ENCODE measurements around the gene APH1B.
"Not testable (repeated sequence)": the region's sequence is repeated elsewhere in the genome, so short reads cannot be mapped to it uniquely, and the experiment has no call there.

Gene APH1B

DNA sequence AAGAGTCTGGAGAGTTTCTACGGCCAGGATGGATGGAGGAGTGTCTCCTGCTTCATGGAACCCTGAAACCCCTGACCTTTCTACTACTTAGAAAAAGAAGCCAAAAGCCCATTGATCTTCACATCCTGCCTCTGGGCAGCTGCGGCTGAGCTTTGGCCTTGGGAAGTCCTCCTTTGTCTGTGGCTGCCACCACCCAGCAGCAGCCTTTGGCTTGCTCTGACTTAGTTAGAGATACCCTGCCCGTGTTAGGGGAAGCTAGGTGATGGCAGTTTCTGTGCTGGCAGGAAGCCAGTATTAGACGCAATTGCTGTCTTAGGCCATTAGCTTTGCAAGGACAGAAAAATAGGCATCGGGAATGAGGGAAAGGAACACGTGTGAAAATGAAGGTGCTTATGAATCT is 18.8 kb downstream of the APH1B start:
- DNase-seq (ENCODE audit: low read depth) = no peak

DNA sequence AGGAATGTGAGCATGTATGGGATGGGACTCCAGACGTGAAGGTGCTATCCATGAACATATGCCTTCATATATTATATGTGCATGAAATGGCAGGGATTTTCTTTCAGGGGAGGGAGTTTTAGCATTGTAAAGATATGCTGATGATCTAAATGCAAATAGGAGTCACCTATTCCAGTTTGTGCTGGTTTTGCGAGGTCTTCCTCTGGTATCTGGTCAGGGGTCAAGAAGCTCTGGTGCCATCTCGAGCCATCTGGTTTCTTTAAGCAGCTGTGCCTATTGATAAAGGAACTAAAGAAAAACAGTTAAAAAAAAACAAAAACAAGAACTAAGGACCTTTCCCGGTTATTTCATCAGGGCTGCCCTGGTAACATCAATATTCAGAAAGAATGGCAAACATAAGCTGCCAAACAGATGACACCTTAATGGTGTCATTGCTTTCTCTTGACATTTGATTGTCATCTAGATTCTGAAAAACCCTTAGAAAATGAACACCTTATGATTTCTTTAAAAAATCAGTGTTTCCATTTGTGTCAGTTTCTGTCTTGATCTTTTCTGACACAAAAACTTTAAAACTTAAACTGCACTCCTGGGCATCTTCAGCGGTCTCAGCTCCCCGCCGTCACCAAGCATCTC is 22.7 kb downstream of the APH1B start:
- no peak for DNase-seq (ENCODE audit: low read depth)

- no peak for DNase-seq (ENCODE audit: low read depth)
These were observed 23.7 kb downstream of the APH1B start for GRCh38 chr15:63301088-63301487.

DNA sequence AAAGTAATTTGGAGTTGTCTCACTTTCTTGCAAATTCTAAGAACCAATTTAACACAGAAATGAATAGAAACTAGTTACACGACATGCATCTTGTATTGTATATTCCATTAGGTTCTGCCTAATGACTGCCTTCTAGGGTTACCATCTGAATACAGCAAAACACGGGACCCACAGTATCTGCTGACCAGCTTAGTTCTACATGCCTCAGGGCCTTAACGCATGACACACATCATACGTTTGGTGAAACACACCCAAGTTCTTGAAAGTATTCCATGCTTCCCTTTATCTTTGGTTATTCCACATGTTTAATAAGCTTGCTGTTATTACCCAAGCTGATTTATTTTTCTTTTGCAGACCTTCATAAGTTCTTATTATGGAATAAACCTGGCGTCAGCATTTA is 27.9 kb downstream of the APH1B start:
- no peak for DNase-seq (ENCODE audit: low read depth)

GRCh38 chr15:63306492-63307073 is 29.2 kb downstream of the APH1B start:
- DNase-seq (ENCODE audit: low read depth) = no peak

DNA sequence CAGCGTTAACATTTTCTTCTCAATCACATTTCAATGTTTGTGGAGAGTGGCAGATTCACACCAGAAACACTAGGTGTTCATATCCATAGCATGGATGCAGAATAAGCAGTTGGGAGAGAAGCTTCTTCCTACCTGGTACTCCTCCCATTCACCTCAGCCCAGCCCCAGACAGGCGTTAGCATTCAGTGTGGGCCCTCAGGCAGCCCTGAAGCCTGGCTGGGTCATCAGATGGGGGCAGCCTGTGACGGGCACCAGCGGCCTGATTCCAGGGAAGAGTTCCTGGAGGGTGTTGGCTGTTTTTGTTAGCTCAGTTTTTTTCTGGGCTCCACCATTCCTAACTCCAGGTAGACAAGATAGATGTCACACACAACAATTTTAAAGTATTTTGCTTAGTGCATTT is 31.1 kb downstream of the APH1B start:
- DNase-seq (ENCODE audit: low read depth) = no peak

- DNase-seq (ENCODE audit: low read depth) = no peak
These were observed 31.5 kb downstream of the APH1B start for GRCh38 chr15:63308947-63309346.

- no peak for DNase-seq (ENCODE audit: low read depth)
These were observed 33.2 kb downstream of the APH1B start for GRCh38 chr15:63310646-63311045.

DNA sequence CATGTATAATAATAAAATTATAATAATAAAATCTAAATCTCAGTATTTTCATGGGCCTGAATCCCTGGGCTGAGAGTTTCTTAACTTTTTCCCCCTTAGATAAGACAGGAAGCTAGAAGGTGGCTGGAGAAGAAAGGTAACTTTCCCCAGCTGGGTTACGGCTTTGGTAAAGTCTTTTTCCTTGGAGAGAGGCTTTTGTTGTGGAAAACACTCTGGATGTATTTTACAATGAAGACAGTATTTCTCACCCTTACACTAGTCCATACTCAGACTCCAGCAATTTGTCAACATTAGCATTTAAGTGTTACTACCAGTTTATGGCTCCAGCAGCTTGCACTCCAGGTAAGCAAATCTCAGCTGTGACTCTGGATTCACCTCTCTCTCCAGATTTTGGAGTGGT is 34.9 kb downstream of the APH1B start:
- no peak for DNase-seq (ENCODE audit: low read depth)

GRCh38 chr15:63313825-63314224 is 36.4 kb downstream of the APH1B start:
- DNase-seq (ENCODE audit: low read depth) = no peak

DNA sequence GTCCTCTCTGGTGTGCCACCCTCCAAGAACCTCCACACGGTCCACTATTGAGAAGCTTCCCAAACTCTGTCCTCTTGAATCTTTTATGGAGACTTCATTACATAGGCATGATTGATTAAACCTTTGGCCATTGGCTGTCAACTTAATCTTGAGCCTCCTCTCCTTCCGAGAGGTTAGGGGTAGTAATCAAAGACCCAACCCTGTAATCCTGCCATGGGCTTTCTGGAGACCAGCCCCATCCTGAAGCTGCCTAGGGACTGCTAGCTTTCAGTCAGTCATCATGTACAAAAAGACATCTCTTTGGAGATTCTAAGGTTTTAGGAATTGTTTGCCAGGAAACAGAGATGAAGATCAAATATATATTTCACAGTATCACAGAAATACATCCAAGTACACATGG is 37.0 kb downstream of the APH1B start:
- DNase-seq (ENCODE audit: low read depth) = no peak

DNA sequence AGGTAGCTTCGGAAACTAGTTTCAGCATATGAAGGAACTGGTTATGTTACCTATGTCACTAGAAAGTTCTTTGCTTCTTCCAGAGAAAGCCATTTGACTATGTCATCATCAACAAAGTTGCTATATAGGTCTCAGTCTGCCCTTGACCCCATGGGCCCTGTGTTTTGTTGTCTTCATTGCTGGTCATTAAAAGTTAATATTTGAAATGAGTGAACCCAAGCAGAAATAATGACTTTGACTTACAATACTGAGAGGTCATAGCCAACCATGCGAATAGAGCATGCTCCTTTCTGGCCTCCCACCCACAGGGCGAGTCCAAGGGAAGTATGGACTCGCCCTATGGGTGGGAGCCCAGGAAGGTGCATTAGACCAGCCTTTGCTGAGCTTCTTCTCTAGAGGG is 40.9 kb downstream of the APH1B start:
- DNase-seq (ENCODE audit: low read depth) = no peak

DNA sequence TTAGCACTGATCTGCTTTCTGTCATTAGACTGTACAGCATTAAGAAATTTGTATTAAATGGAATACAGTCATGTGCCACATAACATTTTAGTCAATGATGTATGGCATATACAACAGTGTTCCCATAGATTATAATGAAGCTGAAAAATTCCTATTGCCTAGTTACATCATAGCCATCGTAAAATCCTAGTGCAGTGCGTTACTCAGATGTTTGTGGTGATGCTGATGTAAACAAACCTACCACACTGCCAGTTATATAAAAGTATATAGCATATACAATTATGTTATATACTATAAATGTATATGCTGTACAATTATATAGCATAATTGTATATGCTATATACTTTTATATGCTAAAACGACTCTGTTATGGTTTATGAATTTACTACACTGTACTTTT is 41.7 kb downstream of the APH1B start:
- DNase-seq (ENCODE audit: low read depth) = peak; percentile 63

DNA sequence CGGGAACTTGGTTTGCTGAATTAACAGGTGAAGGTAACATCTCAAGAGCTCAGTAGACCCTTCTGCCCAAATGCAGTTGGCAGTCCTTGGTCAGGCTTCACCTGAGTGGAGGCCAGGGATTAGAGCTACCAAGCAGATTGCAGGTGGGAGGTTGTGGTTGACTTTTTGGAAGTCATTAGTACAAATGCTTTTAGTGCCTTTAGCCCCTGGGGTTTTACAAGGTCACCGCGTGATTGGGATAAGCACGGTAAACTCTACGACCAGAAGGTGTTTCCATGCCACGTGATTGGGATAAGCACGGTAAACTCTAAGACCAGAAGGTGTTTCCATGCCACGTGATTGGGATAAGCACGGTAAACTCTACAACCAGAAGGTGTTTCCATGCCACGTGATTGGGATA is 43.0 kb downstream of the APH1B start:
- DNase-seq (ENCODE audit: low read depth) = not testable (repeated sequence)

GRCh38 chr15:63320981-63321380 is 43.6 kb downstream of the APH1B start:
- not testable (repeated sequence) for DNase-seq (ENCODE audit: low read depth)

GRCh38 chr15:63321462-63321861 is 44.1 kb downstream of the APH1B start:
- DNase-seq (ENCODE audit: low read depth) = no peak

DNA sequence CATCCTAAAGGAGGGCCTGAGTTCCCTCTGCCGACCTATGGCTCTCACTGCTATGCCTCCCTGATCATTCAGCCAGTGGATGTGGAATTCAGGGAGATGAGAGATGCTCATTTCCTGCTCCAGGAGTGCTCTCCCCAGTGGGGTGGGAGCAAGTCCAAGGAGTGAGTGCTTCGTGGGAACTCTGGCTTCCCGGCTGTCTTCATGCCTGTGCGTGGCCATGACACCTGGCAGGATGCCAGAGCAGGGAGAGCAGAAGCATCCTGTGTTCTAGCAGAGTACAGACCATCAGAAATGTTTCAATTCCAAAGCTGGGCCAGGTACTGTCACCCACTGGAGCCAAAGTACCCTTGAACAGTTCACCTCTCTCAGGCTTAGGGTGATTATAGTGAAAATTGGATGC is 45.1 kb downstream of the APH1B start:
- DNase-seq (ENCODE audit: low read depth) = peak; percentile 84

- DNase-seq (ENCODE audit: low read depth) = no peak
These were observed 46.6 kb downstream of the APH1B start for GRCh38 chr15:63323798-63324563.

DNA sequence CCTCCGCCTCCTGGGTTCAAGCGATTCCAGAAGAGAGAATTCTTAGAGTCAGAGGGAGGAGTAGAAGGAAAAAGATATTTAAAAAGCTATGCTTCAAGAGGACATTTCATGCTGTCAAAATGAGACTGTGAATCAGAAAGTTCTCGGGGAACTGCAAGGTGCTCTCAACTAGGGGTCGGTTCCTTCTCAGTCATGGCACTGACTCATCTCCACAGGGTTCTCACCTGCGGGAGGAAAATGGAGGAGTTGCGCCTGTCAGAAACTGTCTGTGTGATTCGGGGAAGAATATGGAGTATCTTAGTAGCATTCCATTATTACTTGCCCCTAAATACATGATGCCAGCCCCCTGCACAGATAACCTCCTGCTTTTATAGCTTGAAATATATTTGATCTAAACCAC is 47.4 kb downstream of the APH1B start:
- DNase-seq (ENCODE audit: low read depth) = no peak

DNA sequence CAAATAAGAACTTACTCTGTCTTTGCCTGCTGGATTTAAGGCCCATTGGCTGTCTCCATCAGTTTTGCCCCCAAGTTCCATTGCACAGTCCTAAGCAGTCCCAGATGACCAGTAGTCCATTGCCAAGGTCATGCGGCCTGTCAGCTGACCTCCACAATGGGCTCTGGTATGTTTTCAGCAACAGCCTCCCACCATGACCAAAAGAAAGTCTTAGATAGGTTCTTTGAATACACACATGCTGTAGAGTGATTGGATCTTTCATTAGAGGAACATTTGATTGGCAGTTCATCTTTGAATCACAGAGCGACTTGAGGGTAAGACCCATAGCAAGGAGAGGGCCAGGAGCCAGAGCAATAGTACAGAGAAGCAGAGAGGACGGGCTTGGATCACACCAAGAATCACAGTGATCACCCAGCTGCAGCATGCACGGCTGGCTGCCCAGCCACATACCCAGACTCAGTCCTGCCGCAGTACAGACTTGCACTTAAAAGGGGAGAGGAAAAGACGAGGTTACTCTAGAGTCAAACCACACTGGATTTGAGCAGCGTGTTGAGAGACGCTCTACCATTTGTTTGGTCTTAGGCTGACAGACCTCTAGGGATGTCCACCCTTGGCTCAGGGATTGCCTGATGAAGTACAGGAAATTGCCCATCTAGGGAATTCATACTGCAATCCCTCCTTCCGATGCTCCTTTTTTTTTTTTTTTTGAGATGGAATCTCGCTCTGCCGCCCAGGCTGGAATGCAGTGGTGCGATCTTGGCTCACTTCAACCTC is 50.4 kb downstream of the APH1B start:
- no peak for DNase-seq (ENCODE audit: low read depth)

- no peak for DNase-seq (ENCODE audit: low read depth)
These were observed 52.4 kb downstream of the APH1B start for GRCh38 chr15:63329567-63330350.

- DNase-seq (ENCODE audit: low read depth) = no peak
These were observed 53.5 kb downstream of the APH1B start for GRCh38 chr15:63330926-63331325.
